OCI-LY3 (cell line): ENCODE data around the gene TRIM71.

Experiments used
- CTCF ChIP-seq: fragments of 200-600, 300-600 bp; sonication (generic); IDR thresholded peaks from 2 replicates; pipeline ENCODE4 v1.5.1; 2014; ENCODE audit warnings: antibody characterized with exemption, low read length, low read depth
- EZH2phosphoT487 ChIP-seq: fragments of 200-600 bp; shearing (Covaris generic); IDR thresholded peaks from 2 replicates; pipeline ENCODE4 v1.6.1; 2018; ENCODE audit warnings: antibody characterized with exemption, mixed run types, low read depth

GRCh38 chr3:32844322-32844654, 26.5 kb downstream of the TRIM71 start:
- TF ChIP-seq CTCF (no peak), EZH2phosphoT487 (no peak)
